Measurements from ENCODE around the gene ZNF32. TPM values are rescaled to one million over a fixed set of nuclear protein-coding genes. Genes with fewer than 3 reads are reported as not detected.

The ZNF32 gene
- total and polyA plus RNA-seq, 2 donors (not counting 1 experiment from before 2014, with no cell fraction given) = 30.6 to 60.1 TPM

- DNase-seq (ENCODE audit: low read depth in 2 of 2) = no peak
- Histone ChIP-seq H3K9ac (ENCODE audit: insufficient read depth, low read length) (no peak overlapping the region), H4K20me1 (ENCODE audit: control insufficient read depth, extremely low read depth, insufficient read depth, low read length) (no peaks in the 10 kb centered on the region), H3K27ac (ENCODE audit: insufficient read depth, low read length) (no peak overlapping the region), H3K4me3 (replicated peaks in 1 of 4; ENCODE audit: control extremely low read depth in 1 of 4, insufficient read depth in 1 of 4, low read depth in 3 of 4, low read length in 4 of 4) (no peak overlapping the region), H3K4me2 (ENCODE audit: extremely low read depth, insufficient read depth, low read length) (no peak overlapping the region), H3K4me1 (ENCODE audit: control insufficient read depth, extremely low read depth, insufficient read depth, low read length) (no peaks in the 10 kb centered on the region), H3K36me3 (ENCODE audit: control insufficient read depth, insufficient read depth, low read length) (no peaks in the 10 kb centered on the region), H3K9me3 (ENCODE audit: control insufficient read depth, insufficient read depth, low read depth, low read length) (no peaks in the 10 kb centered on the region), H2AFZ (ENCODE audit: low read length) (no peak overlapping the region), H3K27me3 (ENCODE audit: control insufficient read depth, insufficient read depth, low read length) (no peaks in the 10 kb centered on the region), H3K79me2 (ENCODE audit: control insufficient read depth, insufficient read depth, low read length) (no peaks in the 10 kb centered on the region)
- no peak for TF ChIP-seq EZH2 (IDR thresholded peaks at IDR 0.05; ENCODE audit: low read length, missing control alignments)
- TF ChIP-seq, protein P1, sequence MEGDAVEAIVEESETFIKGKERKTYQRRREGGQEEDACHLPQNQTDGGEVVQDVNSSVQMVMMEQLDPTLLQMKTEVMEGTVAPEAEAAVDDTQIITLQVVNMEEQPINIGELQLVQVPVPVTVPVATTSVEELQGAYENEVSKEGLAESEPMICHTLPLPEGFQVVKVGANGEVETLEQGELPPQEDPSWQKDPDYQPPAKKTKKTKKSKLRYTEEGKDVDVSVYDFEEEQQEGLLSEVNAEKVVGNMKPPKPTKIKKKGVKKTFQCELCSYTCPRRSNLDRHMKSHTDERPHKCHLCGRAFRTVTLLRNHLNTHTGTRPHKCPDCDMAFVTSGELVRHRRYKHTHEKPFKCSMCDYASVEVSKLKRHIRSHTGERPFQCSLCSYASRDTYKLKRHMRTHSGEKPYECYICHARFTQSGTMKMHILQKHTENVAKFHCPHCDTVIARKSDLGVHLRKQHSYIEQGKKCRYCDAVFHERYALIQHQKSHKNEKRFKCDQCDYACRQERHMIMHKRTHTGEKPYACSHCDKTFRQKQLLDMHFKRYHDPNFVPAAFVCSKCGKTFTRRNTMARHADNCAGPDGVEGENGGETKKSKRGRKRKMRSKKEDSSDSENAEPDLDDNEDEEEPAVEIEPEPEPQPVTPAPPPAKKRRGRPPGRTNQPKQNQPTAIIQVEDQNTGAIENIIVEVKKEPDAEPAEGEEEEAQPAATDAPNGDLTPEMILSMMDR (conservative IDR thresholded peaks at IDR 0.05 in 1 of 2, IDR thresholded peaks at IDR 0.05 in 1 of 2; ENCODE audit: low read depth in 1 of 2, low read length in 2 of 2) = no peak
Observed at GRCh38 chr10:43685744-43686143, 37.1 kb upstream of the ZNF32 start.

GRCh38 chr10:43684292-43684559 lies 35.5 kb upstream of the ZNF32 start:
- no peaks in the 10 kb centered on the region for H3K4me1 ChIP-seq (ENCODE audit: control insufficient read depth, extremely low read depth, insufficient read depth, low read length)
- H3K79me2 ChIP-seq (ENCODE audit: control insufficient read depth, insufficient read depth, low read length) = no peaks in the 10 kb centered on the region
- no peak overlapping the region for H2AFZ ChIP-seq (ENCODE audit: low read length)
- H3K4me2 ChIP-seq (ENCODE audit: extremely low read depth, insufficient read depth, low read length) = no peak overlapping the region
- no peak for TF ChIP-seq EZH2 (IDR thresholded peaks at IDR 0.05; ENCODE audit: low read length, missing control alignments)
- TF ChIP-seq, protein P1 (conservative IDR thresholded peaks at IDR 0.05 in 1 of 2, IDR thresholded peaks at IDR 0.05 in 1 of 2; ENCODE audit: low read depth in 1 of 2, low read length in 2 of 2) = no peak
- no peak overlapping the region for H3K4me3 ChIP-seq (replicated peaks in 1 of 4; ENCODE audit: control extremely low read depth in 1 of 4, insufficient read depth in 1 of 4, low read depth in 3 of 4, low read length in 4 of 4)
- DNase-seq (ENCODE audit: low read depth in 2 of 2) = no peak
- no peaks in the 10 kb centered on the region for H3K9me3 ChIP-seq (ENCODE audit: control insufficient read depth, insufficient read depth, low read depth, low read length)
- no peaks in the 10 kb centered on the region for H4K20me1 ChIP-seq (ENCODE audit: control insufficient read depth, extremely low read depth, insufficient read depth, low read length)
- no peak overlapping the region for H3K9ac ChIP-seq (ENCODE audit: insufficient read depth, low read length)
- H3K36me3 ChIP-seq (ENCODE audit: control insufficient read depth, insufficient read depth, low read length) = no peaks in the 10 kb centered on the region
- no peak overlapping the region for H3K27ac ChIP-seq (ENCODE audit: insufficient read depth, low read length)
- no peaks in the 10 kb centered on the region for H3K27me3 ChIP-seq (ENCODE audit: control insufficient read depth, insufficient read depth, low read length)

GRCh38 chr10:43683451-43684291 lies 35.0 kb upstream of the ZNF32 start:
- Histone ChIP-seq H4K20me1 (ENCODE audit: control insufficient read depth, extremely low read depth, insufficient read depth, low read length) (no peaks in the 10 kb centered on the region), H3K27ac (ENCODE audit: insufficient read depth, low read length) (no peak overlapping the region), H3K79me2 (ENCODE audit: control insufficient read depth, insufficient read depth, low read length) (no peaks in the 10 kb centered on the region), H3K27me3 (ENCODE audit: control insufficient read depth, insufficient read depth, low read length) (no peaks in the 10 kb centered on the region), H3K4me3 (replicated peaks in 1 of 4; ENCODE audit: control extremely low read depth in 1 of 4, insufficient read depth in 1 of 4, low read depth in 3 of 4, low read length in 4 of 4) (no peak overlapping the region), H3K4me2 (ENCODE audit: extremely low read depth, insufficient read depth, low read length) (no peak overlapping the region), H3K9me3 (ENCODE audit: control insufficient read depth, insufficient read depth, low read depth, low read length) (no peaks in the 10 kb centered on the region), H3K9ac (ENCODE audit: insufficient read depth, low read length) (no peak overlapping the region), H3K36me3 (ENCODE audit: control insufficient read depth, insufficient read depth, low read length) (no peaks in the 10 kb centered on the region), H2AFZ (ENCODE audit: low read length) (no peak overlapping the region), H3K4me1 (ENCODE audit: control insufficient read depth, extremely low read depth, insufficient read depth, low read length) (no peaks in the 10 kb centered on the region)
- TF ChIP-seq, protein P1 (conservative IDR thresholded peaks at IDR 0.05 in 1 of 2, IDR thresholded peaks at IDR 0.05 in 1 of 2; ENCODE audit: low read depth in 1 of 2, low read length in 2 of 2) = peak; percentile 48 to 51
- TF ChIP-seq EZH2 (IDR thresholded peaks at IDR 0.05; ENCODE audit: low read length, missing control alignments) = no peak
- DNase-seq (ENCODE audit: low read depth in 2 of 2) = peak in 1 of 2 donors; percentile 49
